Activated CD4-positive, alpha-beta T cell treated with anti-CD3 and anti-CD28 coated beads, Interleukin-10, Interleukin-2, amounts not matched to agents 100 ng/mL and 50 ng/mL, durations not matched to agents 16 hours and 8 hours (primary cell): ENCODE measurements around the gene YPEL3.
"Not testable (repeated sequence)": the region's sequence is repeated elsewhere in the genome, so short reads cannot be mapped to it uniquely, and the experiment has no call there.

Source experiments
- DNase-seq: peaks from one replicate; pipeline ENCODE4 v3.0.0-alpha.2; 2020

The YPEL3 gene

DNA sequence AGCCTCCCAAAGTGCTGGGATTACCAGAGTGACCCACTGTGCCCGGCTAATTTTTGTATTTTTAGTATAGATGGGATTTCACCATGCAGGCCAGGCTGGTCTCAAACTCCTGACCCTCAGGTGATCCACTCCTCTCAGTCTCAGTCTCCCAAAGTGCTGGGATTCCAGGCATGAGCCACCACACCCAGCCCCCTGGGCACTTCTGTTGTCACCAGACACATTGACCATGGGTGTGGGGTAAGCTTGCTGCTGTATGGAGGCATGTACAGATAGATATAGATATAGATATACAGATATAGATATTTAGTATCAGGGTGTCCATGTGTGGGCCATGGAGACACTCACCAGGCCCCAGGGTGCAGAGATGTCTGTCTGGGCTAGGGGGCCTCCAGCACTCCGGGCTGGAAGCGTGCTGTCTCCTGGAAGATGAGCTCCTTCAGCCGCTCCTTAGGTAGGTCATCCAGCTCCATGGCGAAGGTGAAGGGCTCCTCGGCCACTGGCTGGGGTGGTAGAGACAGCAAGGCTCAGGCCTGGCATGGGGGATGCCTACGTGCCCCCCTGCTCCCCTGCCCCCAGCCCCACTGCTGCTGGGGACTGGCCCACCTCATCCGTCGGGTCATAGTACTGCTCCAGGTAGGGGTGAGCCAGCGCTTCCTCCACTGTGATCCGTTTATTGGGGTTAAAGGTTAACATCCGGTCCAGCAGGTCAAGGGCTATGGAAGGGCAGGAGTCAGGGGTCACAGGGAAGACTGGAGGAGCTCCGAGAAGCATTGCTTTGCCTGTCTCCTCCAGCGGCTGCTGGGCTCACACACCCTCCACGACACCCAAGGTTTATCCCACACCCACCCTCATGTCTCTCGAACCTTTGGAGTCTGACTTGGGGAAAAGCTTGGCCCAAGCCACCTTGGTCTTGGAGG lies 20.5 kb upstream of the YPEL3 start:
- no peak for DNase-seq

DNA sequence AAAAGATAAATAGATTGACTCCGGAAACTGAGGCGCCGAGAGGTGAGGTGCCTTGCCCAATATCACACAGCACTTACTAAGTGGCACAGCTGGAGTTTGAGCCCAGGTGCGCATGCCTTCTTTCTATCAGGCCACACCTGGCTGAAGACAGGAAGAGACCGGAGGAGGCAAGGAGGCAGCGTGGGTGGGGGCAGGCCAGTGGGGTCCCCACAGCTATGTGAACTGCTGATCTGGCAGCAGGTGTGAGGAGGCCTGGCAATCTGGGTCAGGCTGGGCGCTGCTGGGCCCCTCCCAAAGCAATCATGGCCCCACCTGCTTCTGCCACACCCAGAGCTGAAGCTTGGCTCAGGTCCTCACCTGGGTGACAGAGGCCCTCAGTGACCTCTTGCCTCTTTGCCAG lies 19.2 kb upstream of the YPEL3 start:
- no peak for DNase-seq

DNA sequence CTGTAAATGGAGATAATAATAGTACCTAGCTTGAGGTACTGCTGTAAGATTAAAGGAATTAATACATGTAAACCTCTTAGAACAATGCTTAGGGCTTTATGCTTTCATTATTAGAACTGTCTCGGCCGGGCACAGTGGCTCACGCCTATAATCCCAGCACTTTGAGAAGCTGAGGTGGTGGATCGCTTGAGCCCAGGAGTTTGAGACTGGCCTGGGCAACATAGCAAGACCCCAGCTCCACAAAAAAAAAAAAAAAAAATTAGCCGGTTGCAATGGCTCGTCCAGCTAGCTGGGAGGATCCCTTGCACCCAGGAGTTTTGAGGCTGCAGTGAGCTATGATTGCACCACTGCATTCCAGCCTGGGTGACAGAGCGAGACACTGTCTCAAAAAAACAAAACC lies 18.8 kb upstream of the YPEL3 start:
- not testable (repeated sequence) for DNase-seq

DNA sequence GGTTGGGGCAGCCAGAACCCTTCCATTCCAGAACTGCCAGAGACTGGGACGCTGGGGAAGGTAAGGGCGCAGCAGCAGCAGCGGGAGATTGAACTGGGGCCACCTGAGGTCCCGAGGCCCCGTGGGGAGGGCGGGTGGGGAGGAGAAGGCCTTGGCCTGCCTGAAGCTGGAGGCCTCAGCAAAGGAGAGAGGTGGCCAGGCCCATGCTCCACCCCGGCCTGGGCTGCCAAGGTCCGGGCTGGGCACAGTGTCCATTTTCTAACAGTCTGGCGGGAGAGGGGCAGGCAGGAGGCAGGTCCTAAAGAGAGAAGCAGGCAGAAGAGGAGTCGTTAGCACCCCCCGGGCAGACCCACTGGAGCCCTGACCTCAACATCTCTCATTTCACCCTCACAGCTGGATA lies 18.4 kb upstream of the YPEL3 start:
- DNase-seq, result no peak

DNA sequence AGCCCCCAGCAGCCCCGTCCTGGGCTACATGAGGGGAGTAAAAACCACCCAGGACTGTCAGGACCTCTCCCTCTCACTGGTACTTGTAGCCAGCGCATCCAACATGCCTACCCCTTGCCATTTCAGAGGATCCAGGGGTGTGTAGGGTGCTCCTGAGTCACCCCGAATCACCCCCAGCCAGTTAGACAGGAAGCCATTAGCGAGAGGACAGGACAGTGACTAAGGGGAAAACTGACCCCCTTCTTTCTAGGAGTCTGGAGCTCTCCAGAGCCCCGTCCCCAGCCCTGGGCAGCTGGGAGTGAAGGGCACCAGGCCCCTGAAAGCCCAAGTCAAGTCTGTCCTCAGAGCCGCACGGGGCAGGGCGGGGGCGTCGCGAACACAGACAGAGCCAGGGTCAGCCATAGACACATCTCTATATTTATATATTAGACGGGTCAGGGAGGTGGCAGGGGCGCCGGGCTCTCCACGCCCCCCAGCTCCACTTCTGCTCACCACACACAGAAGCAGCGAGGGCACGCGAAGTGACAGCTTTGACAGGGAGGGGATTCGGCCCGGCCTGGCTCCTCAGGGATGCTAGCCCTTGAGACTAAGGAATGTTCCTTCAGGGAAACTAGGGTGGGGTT lies 17.8 kb upstream of the YPEL3 start:
- DNase-seq, result no peak

DNA sequence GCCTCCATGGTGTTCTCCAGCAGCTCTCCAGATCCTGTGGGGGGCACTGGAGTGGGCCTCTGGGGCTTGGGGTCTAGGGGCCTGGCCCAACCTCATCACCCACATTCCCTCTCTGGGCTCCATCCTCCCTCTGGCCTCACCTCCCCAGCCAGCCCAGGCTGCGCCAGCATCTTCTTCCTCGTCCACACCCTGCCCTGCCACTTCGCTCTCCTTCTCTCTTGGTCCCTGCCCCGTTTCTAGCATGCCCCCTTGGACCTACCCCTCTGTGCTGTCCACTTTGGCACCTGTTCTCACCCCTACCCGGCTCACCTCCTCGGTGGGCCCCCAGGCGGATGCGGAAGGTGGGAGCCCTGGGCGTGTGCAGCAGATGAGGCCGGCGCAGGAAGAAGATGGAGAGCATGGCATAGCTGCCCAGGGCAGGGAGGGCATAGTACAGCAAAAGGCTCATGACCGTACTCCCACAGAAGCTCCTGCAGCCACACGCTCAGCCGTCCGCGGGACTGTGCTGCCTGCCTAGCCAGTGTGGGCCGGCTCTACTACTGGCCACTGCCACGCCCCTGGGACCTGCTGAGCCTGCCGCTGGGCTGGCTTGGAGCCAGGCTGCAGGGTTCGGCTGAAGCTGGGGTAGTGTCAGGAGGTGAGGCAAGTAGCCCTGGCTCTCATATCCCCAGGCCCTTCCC lies 17.2 kb upstream of the YPEL3 start, which contains the start of gene GDPD3:
TSS of gene GDPD3 (minus strand) at position 507 of the 680 bp plus-strand sequence. CDS start at position 448, 59 bp downstream.
- DNase-seq, result no peak

DNA sequence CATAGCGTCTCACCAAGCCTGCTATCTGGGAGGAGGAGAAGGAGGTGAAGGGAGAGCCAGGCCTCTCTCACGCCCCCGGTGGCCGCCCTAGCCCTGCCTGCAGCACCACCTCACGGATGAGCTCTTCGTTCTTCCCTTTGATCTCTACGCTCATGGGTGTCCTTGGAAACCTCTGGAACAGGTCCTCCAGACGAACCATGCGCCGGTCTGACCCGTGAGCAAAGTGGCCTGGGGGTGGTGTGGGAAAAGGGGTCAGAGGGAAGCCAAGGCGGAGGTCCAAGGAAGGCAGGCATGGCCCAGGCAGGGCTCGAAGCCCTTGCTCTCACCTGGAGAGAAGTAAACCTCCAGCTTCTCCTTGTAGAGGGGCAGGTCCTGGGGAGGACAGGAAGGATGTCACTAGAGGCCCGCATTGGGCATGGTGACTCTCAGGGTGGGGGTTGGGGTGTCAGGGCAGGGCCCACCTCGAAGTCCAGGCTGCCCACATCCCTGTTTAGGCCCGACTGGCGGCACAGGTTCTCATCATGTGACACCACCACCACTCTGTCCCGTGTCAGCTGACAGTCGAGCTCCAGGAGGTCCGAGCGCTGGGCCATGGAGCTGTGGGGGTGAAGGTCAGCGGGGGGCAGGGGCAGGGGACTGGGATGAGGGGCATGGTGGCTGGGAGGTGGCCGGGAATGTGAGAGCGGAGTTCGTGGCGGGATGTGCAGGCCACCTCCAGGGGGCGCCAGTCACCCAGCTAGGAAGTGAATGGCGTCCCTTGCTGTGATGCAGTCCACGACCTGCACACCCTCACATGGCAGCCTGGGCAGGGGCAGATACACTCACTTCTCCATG lies 16.4 kb upstream of the YPEL3 start:
- DNase-seq, result peak; percentile 78

DNA sequence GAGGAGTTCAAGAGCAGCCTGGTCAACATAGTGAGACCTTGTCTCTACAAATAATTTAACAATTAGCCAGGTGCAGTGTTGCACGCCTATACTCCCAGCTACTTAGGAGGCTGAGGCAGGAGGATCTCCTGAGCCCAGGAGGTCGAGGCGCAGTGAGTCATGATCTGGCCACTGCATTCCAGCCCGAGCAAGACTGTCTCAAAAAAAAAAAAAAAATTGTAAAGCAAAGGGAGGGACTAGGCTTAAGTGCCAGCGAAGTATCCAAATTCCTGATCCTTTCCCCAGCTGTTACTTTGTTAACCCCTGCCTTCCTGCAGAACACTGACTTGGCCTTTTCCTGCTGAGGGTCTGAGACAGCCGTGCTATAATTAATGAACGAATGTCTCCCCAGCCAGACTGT lies 14.6 kb upstream of the YPEL3 start:
- DNase-seq, result no peak

DNA sequence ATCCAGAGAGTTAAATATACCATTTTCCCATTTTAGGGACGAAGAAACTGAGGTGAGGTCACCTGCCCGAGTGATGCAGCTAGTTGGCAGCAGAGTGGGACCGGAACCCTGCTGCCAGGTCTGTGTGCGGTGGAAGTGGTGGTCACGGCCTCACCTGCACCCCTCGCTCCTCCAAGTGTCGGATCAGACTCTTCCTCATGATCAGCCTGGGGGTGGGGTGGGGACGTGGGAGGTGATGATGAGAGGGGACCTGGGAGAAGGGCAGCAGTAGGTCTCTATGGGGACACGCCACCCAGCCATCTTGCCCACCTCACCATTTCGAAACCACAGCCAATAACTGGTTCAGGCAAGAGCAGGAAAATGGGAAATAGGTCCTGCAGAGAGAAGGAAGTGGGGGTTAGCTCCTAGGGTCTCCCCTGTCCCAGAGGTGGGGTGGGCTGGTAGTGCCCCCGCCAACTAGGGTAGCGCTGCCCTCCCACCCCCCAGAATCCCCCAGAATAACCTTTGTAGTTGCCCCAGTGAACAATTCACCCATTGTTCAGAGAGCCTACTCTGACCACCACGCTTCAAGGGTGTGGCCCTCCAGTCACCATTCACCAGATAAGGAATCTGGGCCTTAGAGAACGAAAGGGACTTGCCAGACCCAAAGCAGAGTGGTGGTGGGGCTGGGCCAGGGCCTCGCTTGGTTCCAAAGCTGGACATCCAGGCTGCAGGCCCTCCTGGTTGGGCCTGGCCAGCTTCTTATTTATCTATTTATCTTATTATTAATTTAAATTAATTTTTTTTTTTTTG lies 12.2 kb upstream of the YPEL3 start:
- DNase-seq, result no peak

DNA sequence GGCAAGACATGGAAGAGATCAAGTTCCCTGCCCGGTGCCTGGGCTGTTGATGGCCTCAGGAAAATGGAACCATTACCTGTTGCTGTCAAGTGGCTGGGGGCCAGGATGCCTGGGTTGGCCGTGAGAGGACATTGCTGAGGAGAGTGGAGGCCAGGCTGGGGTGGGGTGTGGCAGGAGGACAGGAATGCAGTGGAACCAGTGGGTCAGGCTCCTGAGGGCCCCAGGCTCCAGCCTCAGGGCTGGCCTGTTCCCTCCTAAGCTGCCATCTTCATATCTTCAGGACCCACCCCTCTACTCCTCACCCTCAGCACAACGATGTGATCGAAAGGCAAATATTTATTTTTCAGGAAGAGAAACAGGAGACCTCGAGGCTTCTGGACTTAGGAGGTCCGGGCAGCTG lies 8.5 kb upstream of the YPEL3 start:
- no peak for DNase-seq

DNA sequence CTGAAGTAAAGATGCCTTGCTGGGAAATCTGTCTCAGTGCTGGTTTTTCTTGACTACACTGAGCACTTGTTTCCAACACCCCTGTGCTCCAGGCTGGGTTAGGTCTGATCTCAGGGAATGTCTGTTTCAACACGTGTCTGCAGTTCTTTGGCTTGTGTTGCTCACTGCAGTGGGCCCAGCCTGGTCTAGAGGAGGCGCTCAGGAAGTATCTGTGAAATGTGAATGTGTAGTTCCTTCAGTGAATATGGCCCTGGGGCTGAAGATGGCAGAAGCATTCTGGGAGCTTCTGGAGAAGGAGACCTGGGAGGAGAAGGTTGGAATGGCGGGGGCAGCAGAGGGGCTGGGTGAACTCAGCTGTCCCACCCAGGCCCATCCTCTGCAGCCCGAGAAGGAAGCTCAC lies 8.1 kb upstream of the YPEL3 start:
- no peak for DNase-seq

DNA sequence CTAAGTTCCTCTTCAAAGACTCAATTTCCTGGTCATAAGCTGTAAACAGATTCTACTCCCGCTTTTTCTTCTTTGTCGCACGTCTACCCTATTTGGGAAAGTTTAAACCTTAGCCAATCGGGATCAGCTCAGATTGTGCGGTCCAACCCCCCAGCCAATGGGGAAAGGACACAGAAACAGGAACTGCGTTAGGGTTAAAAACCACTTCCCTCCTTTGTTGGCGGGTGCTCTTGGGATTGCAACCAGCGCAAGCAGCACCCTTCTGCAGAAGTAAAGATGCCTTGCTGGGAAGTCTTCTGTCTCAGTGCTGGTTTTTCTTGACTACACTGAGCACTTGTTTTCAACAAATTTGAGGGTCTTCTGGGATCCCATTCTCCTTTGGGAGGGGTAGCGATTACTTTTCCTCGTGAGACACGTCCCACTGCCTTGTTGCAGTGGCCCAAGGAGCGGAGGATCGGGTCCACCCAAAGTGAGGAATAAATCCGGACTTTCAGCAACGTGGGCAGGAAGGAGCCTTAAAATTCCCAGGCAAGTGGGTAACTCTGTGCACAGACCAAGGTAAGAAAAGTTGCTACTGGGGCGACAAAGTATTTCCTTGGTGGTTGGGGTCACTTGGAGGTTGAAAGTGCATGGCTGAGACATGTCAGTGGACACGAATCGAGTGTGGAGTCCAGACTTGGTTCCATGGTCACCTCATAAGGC lies 1.0 kb upstream of the YPEL3 start:
- DNase-seq, result no peak

DNA sequence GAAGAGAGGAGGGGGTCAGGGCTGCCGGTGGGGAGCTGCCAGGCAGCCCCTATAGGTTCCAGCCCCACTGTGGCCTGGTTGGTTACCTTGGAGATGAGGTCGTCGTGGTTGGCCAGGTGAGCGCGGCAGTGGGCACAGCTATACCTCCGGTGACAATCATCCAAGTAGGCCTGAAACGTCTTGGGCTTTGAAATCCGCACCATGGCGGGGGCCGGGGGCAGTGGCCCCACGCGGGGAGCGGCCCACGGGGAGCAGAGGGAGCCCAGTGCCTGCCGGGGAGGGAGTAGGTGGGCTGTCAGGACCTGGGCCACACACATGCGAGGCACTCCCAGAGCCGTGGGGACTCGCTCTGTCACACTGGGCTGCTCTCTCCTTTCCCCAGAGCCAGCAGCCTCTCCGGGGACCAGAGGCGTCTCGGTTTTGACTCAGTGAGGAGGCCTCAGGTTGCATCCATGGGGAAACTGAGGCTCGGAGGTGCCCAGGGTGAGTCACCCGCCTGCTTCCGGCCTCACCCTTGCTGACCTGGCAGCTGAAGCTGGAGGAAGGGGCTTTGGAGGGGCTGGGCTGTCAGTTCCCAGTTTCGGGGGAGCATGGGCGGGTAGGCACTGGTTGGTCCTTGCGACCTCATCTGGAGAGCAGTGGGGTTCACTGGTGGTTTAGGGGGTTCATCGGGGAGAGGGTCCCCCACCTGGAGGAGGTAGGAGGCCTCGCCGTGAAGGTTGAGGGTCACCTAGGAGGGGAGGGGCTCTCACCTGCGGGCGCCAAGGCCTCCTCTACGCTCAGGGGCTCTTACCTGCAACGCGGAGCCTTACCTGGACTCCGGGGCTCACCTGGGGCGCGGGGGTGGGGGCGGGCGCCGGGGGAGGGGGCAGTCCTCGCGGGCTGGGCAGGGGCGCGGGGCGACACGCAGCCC lies 591 bp downstream of the YPEL3 start:
- DNase-seq, result no peak

DNA sequence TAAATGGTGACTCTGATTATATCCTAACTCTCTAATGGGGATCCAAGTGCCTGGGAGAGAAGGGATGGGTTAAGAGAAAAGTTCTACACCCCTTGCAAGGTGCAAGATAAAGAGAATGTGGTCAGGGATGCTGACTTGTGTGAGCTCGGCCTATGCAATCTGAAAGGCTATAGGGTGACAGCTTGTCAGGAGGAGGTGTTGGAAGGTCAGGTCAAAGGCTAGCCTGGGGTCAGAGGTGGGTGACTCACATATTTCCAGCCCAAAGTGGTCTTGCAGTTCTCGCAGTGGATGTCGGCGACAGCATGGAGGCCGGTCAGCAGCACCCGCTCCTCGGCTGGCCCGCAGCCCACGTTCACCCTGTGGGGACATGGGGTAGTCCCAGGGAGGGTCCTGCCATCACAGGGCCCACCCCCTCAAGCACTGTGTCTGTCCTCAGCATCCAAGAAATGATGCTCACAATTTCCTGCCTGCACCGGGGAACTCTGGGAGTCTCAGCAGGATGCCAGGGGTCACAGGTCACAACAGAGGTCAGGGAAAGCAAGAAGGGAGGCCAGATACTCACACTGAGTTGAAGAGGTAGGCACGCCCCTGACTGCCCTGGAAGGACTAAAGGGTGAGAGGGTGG lies 1.4 kb downstream of the YPEL3 start:
- no peak for DNase-seq

DNA sequence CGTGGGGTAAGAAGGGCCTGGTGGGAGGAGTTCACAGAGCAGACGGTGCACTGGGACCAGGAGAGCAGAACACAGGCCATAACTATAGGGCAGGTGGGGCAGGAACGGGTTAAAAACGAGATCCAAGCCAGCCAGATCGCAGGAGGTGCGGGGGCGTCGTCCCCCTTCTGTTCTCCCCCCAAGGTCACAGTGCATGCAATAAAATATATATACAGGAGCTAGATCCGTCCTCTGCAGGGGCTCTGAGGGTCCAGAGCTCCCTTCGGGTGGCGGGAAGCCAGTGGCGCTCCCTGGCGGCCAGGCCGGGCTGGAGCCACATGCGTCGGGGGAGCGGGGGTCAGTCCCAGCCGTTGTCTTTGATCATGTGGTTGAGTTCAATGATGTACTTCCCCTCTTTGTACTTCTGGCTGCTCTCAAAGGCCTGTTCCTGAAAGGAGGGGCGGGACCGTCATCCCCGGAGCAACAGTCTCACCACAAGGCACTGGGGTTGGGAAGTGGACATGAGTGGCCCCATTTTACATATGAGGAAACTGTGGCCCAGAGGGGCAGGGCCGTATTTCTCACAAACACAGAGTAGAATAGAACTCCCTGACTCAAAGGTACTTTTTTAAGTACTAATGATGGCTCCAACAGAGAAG lies 3.5 kb downstream of the YPEL3 start:
- DNase-seq, result peak; percentile 91

DNA sequence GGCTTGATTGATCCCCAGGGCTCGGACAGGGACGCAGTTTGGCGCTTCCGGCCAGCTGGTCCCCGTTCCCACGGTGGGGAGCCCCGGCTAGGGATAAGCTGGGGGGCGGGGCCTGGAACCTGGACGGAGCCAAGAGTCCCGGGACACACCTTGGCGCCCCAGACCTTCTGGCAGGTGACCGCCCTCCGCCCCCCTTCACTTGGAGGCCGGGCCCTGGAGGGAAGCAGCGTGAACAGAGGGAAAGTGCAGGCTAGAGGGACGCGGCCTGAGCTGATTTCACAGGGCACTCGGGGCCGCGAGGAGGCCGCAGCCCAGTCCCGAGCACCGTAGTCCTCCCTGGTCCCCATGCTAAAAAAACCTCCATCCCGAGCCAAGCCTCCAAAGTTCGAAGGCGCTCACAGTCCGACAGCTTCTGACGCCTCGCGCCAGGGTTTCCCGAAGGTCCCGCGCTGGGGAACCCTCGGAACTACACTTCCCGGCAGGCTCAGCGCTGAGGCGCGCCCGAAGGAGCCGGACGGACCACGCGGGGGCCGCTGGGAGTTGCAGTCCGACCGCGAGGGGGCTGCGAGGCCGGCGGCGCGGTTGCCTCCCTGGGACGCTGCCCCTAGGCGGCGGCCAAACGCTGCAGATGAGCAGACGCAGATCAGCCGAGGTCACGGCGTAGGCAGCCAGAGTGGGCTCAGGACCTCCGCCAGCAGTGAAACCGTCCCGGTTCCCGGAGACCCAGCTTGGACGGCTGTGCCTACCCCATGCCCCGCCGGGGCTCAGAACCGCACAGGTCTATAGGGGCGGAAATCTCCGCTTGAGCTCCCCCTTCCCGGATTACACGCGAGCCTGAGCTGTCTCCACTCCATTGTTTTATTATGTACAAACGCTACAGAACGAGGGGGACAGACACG lies 4.3 kb downstream of the YPEL3 start, which contains the start of gene TBX6:
TSS of gene TBX6 (minus strand) at position 451 of the 899 bp plus-strand sequence. CDS start 731 bp downstream, outside the sequence.
- DNase-seq, result peak; percentile 97

DNA sequence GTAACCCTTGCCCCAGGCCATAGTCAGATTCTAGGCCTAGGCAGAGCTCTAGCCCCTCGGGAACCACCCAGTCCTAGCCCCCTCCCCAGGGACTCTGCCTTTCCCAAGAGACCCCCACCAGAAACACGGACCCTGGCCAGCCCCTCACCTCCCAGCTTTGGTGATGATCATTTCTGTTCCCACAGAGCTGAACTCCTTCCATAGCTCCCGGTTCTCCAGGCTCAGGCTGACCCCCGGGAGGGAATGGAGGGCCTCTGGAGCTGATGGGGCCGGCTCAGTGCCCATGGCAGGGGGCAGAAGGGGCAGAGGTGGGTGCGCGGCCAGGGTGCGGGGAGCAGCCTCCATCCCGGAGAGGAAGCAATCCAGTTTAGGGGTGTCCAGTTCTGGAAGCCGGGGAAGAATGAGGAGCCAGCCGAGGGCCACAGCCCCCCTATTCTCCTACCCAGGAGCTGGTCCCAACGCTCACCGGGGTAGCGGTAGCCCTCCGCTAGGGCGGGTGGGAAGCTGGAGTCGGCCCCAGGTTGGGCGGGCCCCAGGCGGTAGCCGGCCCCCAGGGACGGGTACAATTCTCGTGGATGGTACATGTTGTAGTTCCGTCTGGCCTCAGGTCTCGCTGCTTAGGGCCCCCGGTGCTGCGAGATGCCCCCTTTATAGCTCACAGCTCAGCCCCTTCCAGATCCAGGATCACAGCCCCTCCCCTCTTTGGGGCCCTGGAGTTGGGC lies 5.2 kb downstream of the YPEL3 start:
- no peak for DNase-seq
